Hematopoietic multipotent progenitor cell treated with erythropoietin and hydrocortisone succinate and interleukin-3 and kit ligand, for 4 days (in vitro differentiated cells): ENCODE data around the gene KLHL30.

Source experiments
- DNase-seq: peaks from one replicate; pipeline ENCODE4 v3.0.0-alpha.2; 2015

Gene KLHL30

DNA sequence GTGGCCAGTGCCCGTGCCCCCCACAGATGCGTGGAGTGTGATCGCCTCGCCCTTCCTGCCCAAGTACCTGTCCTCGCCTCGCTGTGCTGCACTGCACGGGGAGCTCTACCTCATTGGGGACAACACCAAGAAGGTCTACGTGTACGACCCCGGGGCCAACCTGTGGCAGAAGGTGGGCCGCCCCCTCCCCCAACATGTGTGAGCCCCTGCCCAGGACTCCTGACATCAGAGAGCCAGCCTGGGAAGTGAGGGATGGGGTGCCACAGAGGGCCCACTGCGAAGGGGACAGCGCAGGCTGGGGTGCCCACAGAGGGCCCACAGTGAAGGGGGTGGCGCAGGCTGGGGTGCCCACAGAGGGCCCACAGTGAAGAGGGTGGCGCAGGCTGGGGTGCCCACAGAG lies 10.5 kb downstream of the KLHL30 start:
- DNase-seq, result no peak

- no peak for DNase-seq
These were observed 11.5 kb downstream of the KLHL30 start for GRCh38 chr2:238149841-238150572.

- DNase-seq, result no peak
These were observed 12.2 kb downstream of the KLHL30 start for GRCh38 chr2:238150686-238151085.

DNA sequence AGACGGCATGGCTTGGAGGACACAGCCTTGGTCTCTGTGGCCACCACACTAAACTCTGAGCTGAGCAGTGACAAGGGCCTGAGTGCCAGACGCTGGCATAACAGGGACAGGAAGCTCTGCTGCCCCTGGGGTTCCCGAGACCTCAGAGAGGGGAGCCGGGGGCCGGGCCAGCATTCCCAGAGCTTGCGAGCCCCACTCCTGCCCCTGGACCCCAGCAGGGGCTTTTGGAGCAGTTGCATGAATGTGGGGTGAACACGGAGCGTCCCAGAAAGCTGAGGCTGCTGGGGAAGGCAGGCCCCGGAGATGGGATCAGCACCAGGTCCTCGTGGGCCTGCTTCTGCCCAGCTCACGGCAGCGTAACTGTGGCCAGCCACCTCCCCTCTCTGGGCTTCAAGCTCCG lies 12.7 kb downstream of the KLHL30 start:
- no peak for DNase-seq

GRCh38 chr2:238151628-238152235 lies 13.3 kb downstream of the KLHL30 start:
- DNase-seq, result no peak

DNA sequence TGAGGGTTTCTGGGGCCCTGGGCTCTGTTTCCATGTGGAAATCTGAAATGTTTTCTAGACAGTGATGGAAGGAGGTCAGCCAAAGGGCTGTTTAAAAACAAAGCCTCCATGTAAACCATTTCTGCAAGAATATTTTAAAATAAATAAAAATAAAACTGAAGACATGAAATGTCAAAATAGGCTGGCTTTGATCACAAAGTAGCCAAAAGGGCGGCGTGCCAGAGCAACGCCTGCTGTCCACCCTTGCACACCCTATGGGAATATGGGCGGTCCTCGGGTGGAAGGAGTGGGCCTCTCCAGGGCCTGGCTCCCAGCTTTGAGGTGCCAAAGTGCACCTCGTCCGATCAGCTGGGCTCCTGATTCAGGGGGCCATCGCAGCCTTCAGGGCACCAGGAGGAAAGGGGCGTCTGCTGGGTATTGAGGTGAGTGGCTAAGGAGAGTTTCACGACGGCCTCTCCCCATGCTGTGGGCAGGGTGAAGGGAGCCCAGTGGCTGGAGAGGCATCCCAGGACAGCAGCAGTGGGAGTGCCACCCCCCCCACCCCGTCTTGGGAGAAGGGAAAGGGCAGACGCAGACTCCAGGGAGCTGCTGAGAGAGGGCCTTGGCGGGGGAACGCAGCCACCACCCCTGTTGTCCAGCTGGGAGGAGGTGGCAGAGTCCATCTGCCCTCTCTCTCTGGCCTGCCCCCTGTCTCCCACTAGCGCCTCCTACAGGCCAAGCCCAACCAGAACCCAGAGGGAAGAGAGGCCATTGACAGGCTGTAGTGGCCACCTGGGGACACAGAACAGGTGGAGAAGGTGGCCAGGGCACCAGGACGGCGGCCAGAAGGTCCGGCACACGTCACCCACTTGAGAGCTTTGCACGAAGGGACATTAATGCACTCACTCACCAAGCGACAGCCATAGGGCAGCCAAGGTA lies 14.6 kb downstream of the KLHL30 start:
- DNase-seq, result no peak

GRCh38 chr2:238154570-238154969 lies 16.1 kb downstream of the KLHL30 start:
- no peak for DNase-seq

- DNase-seq, result no peak
These were observed 16.7 kb downstream of the KLHL30 start for GRCh38 chr2:238155051-238155760.

DNA sequence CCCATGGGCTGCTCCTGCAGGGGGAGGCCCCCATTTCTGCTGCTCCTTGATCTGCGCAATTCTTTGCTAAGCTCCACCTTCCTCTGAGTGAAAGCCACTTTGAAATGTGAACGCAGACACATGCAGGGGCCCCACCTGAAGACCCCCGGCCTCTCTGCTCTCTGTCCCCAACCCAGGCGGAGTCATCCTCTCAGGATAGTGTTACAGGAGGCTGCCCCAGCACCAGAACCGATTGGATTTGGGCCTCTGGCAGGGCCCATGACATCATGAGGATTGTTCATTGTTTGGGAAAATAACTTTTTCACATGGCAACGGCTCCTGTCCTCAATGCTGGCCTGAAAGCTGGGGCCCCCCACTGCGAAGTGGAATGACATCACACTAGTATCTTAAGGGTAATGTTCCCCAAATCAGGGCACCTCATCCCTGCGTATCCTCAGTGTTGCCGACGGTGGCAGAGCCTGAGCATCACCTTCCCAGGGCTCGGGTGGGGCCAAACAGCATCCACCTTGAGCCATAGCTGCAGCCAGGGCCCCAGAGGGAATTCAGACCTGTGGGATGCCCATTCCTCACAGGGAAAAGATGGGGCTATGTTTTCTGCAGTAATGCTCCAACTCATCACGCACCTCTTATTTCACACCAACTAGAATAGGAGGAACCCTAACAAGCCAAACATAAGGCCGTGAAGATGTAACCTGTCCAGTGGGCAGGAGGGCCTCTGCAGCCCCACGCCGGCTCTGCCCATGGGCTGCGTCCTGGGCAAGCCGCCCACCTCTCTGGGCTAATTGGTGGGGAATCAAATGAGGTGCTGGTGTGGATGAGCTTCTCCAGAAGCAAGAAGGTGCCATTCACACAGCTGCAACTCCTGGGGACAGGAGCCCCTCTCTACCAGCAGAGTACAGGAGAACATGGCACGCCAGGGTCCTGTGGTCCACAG lies 17.6 kb downstream of the KLHL30 start:
- DNase-seq, result no peak

DNA sequence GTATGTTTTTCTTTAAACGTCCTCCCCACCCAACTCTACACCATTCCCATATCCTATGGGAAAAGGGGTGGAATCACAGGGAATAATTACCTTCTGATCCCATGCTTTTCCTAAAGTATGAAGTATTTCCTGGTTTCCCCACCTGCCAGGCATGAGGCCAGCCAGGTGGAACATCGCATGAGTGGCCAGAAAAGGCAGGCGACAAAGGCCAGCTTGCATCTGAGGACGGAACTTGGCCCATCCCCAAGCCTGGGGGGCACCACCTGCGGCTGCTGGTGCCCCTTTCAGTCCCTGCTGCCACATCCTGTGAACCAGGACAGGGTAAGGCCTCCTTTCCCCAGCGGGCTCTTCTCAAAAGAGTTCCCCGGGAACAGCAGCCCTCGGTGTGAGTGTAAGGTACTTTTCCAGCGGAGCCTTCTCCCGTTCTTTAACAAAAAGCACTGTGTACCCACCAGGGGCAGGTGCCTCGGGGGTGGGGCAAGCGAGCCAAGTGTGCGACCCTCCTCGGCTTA lies 19.1 kb downstream of the KLHL30 start:
- DNase-seq, result no peak

GRCh38 chr2:238158018-238158508 lies 19.6 kb downstream of the KLHL30 start:
- no peak for DNase-seq

- peak; percentile 81 for DNase-seq
These were observed 20.1 kb downstream of the KLHL30 start, which contains the start of gene ERFE for GRCh38 chr2:238158509-238159070. ERFE (plus strand) TSS chr2:238158970; CDS start chr2:238159008, 38 bp downstream.

DNA sequence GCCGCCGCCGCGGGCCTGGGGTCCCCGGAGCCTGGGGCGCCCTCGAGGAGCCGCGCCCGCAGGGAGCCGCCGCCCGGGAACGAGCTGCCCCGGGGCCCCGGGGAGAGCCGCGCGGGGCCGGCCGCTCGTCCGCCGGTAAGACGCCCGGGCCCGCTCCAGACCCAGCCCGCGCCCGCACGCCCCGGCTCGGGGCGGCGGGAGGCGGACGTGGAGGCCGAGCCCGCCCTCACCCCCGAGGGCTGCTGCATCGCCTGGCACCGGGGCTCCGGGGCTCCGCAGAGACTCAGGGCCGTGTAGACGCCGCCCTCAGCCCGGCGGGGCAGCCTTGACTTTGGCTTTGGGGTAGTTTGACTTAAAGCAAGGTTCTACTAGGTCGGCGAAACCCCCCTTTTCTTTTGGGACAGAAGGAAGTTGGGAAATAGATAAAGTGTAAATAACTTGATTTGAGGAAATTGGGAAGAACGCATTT lies 20.6 kb downstream of the KLHL30 start:
- DNase-seq, result peak; percentile 66

GRCh38 chr2:238159661-238160205 lies 21.3 kb downstream of the KLHL30 start:
- DNase-seq, result no peak

GRCh38 chr2:238160206-238161129 lies 22.0 kb downstream of the KLHL30 start:
- peak; percentile 83 for DNase-seq

DNA sequence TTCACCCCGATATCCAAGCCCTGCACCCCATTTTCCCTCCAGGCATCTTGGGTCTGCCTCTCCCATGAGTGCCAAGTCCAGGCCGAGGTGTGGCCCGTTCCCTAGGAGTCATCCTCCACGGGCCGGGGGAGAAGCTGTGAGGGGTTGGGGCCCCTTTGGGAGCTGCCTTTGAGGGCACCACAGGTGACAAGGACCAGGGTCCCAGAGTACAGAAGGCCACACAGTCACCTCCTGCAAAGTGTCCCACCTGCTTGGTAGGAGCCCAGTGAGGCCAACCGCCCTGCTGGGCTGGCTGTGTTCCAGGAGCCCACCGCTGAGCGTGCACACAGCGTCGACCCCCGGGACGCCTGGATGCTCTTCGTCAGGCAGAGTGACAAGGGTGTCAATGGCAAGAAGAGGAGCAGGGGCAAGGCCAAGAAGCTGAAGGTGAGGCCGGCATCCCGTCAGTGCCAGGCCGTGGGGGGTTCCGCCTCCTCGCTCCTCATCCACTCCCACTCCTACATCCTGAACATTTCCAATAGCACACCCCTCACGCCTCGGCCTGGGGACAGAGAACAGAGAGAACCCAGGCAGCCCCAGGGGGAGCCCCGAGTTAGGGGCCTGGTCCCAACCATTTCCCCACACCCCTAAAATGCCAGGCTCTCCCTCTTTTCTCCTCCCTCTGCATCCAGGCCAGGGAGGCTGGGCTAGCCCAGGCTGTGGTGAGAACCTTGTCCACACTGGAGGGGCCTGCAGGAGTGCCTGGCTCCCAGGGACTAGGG lies 23.0 kb downstream of the KLHL30 start:
- no peak for DNase-seq

- no peak for DNase-seq
These were observed 23.9 kb downstream of the KLHL30 start for GRCh38 chr2:238162251-238162845.

DNA sequence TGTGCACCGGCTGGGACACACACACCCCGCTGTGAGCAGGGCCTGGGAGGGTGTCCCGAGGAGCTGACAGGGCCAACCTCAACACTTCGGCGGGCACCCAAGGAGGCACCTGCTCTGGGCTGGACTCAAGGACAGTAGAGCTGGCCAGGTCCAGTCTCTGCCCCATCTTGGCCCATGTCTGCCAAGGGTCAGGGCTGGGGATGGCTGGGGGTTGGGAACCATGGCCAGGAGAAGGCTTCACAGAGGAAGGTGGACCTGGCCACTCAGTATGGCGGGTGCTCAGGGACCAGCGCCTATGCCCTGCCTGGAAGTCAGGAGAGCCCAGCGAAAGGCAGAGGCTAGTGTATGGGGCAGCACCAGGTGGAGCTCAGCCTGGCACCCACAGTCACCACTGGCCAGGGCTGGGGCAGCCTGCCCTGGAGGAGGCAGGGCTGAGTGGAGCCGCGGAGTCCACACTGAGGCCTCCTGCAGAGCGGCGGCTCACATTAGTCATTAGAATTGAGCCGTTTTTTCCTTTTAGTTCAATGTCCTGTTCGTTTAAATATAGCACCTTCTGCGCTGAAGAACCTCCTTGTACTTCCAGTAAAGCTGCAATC lies 24.5 kb downstream of the KLHL30 start:
- DNase-seq, result peak; percentile 32
